Heart left ventricle (tissue), 16 donors: Measurements from ENCODE around the gene BCL11A. TPM values are rescaled to one million over a fixed set of nuclear protein-coding genes. Genes with fewer than 3 reads are reported as not detected.

Experiments
- ATAC-seq, 4 donors: fragments of 200-7000 bp; cut with Tn5 transposase; one replicate each; pipeline ENCODE4 v1.9.1; 2020 to 2022; ENCODE audit warnings: moderate library complexity in 4 of 4, mild to moderate bottlenecking in 3 of 4, moderate number of reproducible peaks in 1 of 4
- DNase-seq, 5 donors: peaks; one replicate each; pipeline ENCODE4 v3.0.0-alpha.2; 2020
- H3K27ac ChIP-seq, 12 donors: fragments of 200-600 bp; sonication (generic) in 4 of 12; one replicate each; pipeline versions ENCODE4 v1.5.0 to v1.8.0; 2016 to 2022; ENCODE audit warnings: mild to moderate bottlenecking in 2 of 12
- H3K27me3 ChIP-seq, 9 donors: fragments of 200-600 bp; sonication (generic) in 2 of 9; one replicate each; pipeline versions ENCODE4 v1.5.1 to v1.8.0; 2016 to 2022; ENCODE audit warnings: mild to moderate bottlenecking in 3 of 9
- H3K36me3 ChIP-seq, 9 donors: fragments of 200-600 bp; sonication (generic) in 2 of 9; one replicate each; pipeline versions ENCODE4 v1.5.0 to v1.8.0; 2018 to 2022; ENCODE audit warnings: mild to moderate bottlenecking in 2 of 9
- H3K4me1 ChIP-seq, 12 donors: fragments of 200-600 bp; sonication (generic) in 4 of 12; one replicate each; pipeline versions ENCODE4 v1.5.0 to v1.8.0; 2016 to 2022; ENCODE audit warnings: mild to moderate bottlenecking in 3 of 12
- H3K4me3 ChIP-seq, 12 donors: fragments of 200-600 bp; sonication (generic) in 4 of 12; one replicate each; pipeline versions ENCODE4 v1.5.0 to v1.8.0; 2017 to 2022; ENCODE audit warnings: mild to moderate bottlenecking in 9 of 12, moderate library complexity in 4 of 12
- H3K9me3 ChIP-seq, 12 donors: fragments of 200-600 bp; sonication (generic) in 4 of 12; one replicate each; pipeline versions ENCODE4 v1.5.0 to v1.8.0; 2016 to 2022; ENCODE audit warnings: mild to moderate bottlenecking in 1 of 12
- CTCF ChIP-seq, 12 donors: fragments of 200-600 bp; sonication (generic) in 4 of 12; IDR thresholded peaks; one replicate each; pipeline versions ENCODE4 v1.5.0 to v1.8.0; 2018 to 2022; ENCODE audit warnings: antibody characterized with exemption in 12 of 12, mild to moderate bottlenecking in 5 of 12
- POLR2A ChIP-seq, 2 donors: fragments of 450-650 bp; IDR thresholded peaks; one replicate each; pipeline ENCODE4 v1.6.1; 2017; ENCODE audit warnings: antibody characterized with exemption in 2 of 2, mild to moderate bottlenecking in 2 of 2, moderate library complexity in 2 of 2
- WGBS, 4 donors: extraction: QIAGEN DNeasy Blood & Tissue Kit in 2 of 4; methylation state at CpG; one replicate each; pipeline versions ENCODE4 v1.1.5 to v1.1.7; 2013 to 2018; 5-methylcytosine and 5-hydroxymethylcytosine counted together
- intact Hi-C, 10 donors: fragments of 100-400 bp; cut with DNase I; formaldehyde crosslinking; loops; one replicate each; pipeline versions ENCODE4 v1.11.1 to v1.14.2; 2022
- polyA plus RNA-seq, 2 donors: library from polyadenylated mRNA; stranded (reverse); fragments of 200-250 nt; gene quantifications; one replicate each; pipeline ENCODE4 v1.2.3, GENCODE V29; 2013
- total RNA-seq, 9 donors: library from RNA; depleted of rRNA in 2 of 9; stranded (reverse); fragments of >200 nt in 2 of 9; fragmentation: NEBNext Ultra II Directional in 3 of 9; extraction: Animal tissue kit (Norgen Biotek cat#: 25700) in 3 of 9; gene quantifications; one replicate each; pipeline versions ENCODE4 v1.1.0 to v1.2.4, GENCODE V29; 2016 to 2023
- donor health status: ischemic (EF 13 %, LVEDD 7.1; RV severe dilation, severe dysfunction).
- donor health status: healthy with polysubstance abuse.
- donor health status: DM: no; HTN: yes; CAD: no.
- donor health status: DM: no; HTN: no; CAD: no.
- donor health status: ischemic (EF 25% LVEDD 6.9; RV normal size, moderate dysfunction).
- donor health status: ischemic (EF 25% LVEDD 5.7; RV mildly dilated, moderate dysfunction).
- donor health status: healthy.
- donor health status: DM: yes; HTN: yes; CAD: no.
- donor health status: ischemic (EF 35%, LVEDD 5.7; RV mildly dilated, moderate dysfunction).
- donor health status: nonischemic (EF 11% LVEDD 7.7; RV severe dilation, severe dysfunction).
- donor health status: DM: yes; HTN: yes; CAD: no.
- donor health status: PGD.
- donor health status: ischemic (EF 29% LVEDD 5.4; RV normal size, mild dysfunction).
- donor health status: nonischemic (EF 23%, LVEDD 6.1; RV moderate dilation, normal function).

BCL11A gene
- total and polyA plus RNA-seq, 11 donors = 5.6 to 31.9 (median 20.2) TPM

- Histone ChIP-seq H3K9me3 (no peaks in the 10 kb centered on the region), H3K27ac (peak overlapping the region in 1 of 12 donors; percentile 86), H3K36me3 (no peaks in the 10 kb centered on the region), H3K4me1 (peaks cover 0 to 59% (median 31%) of the 10 kb centered on the region in 12 donors), H3K4me3 (no peak overlapping the region), H3K27me3 (peaks cover 0 to 6% (median 0%) of the 10 kb centered on the region in 9 donors)
- no peak for DNase-seq
- intact Hi-C loops = loop anchor here in 1 of 10 donors (5.0 kb wide), 1 partner anchor 38 kb away; no protein-coding TSS in a partner anchor
- TF ChIP-seq CTCF (IDR thresholded peaks at IDR 0.05) (no peak), POLR2A (IDR thresholded peaks at IDR 0.05) (no peak)
- WGBS, 4 donors = 82 to 95% (median 90%) methylated on average over 4 of the region's 4 CpGs
- no peak for ATAC-seq
Measured at GRCh38 chr2:60480089-60480773, 73.2 kb downstream of the BCL11A start.

- TF ChIP-seq POLR2A (IDR thresholded peaks at IDR 0.05) (no peak), CTCF (IDR thresholded peaks at IDR 0.05) (no peak)
- no peaks in the 10 kb centered on the region for H3K36me3 ChIP-seq
- H3K27me3 ChIP-seq = peaks cover 0 to 6% (median 0%) of the 10 kb centered on the region in 9 donors
- peak overlapping the region in 1 of 12 donors; percentile 86 for H3K27ac ChIP-seq
- H3K9me3 ChIP-seq = no peaks in the 10 kb centered on the region
- no peak overlapping the region for H3K4me3 ChIP-seq
- H3K4me1 ChIP-seq = peaks cover 0 to 52% (median 26%) of the 10 kb centered on the region in 12 donors
- intact Hi-C loops = loop anchor here in 1 of 10 donors (5.0 kb wide), 1 partner anchor 37 kb away; no protein-coding TSS in a partner anchor
- no peak for DNase-seq
- WGBS, 4 donors = 84 to 90% (median 88%) methylated on average over 22 of the region's 22 CpGs
- ATAC-seq = no peak
Measured at GRCh38 chr2:60479226-60480088, 74.0 kb downstream of the BCL11A start.

GRCh38 chr2:60478660-60479059 is 74.8 kb downstream of the BCL11A start:
- DNase-seq (no peak), ATAC-seq (peak in 2 of 4 donors; percentile 25 to 38)
- Histone ChIP-seq H3K27me3 (peaks cover 0 to 6% (median 0%) of the 10 kb centered on the region in 9 donors), H3K4me1 (peaks cover 0 to 48% (median 21%) of the 10 kb centered on the region in 12 donors), H3K27ac (peak overlapping the region in 5 of 12 donors; percentile 5 to 86 (median 6)), H3K36me3 (no peaks in the 10 kb centered on the region), H3K4me3 (no peak overlapping the region), H3K9me3 (no peaks in the 10 kb centered on the region)
- intact Hi-C loops = no loop called here
- no peak for TF ChIP-seq CTCF (IDR thresholded peaks at IDR 0.05)
- TF ChIP-seq POLR2A (IDR thresholded peaks at IDR 0.05) = no peak
- WGBS, 4 donors = 47 to 80% (median 69%) methylated on average over 4 to 7 of the region's 7 CpGs
